ENCODE results near the gene SBF1.
"Not testable (repeated sequence)": the region's sequence is repeated elsewhere in the genome, so short reads cannot be mapped to it uniquely, and the experiment has no call there.

Gene SBF1, protein sequence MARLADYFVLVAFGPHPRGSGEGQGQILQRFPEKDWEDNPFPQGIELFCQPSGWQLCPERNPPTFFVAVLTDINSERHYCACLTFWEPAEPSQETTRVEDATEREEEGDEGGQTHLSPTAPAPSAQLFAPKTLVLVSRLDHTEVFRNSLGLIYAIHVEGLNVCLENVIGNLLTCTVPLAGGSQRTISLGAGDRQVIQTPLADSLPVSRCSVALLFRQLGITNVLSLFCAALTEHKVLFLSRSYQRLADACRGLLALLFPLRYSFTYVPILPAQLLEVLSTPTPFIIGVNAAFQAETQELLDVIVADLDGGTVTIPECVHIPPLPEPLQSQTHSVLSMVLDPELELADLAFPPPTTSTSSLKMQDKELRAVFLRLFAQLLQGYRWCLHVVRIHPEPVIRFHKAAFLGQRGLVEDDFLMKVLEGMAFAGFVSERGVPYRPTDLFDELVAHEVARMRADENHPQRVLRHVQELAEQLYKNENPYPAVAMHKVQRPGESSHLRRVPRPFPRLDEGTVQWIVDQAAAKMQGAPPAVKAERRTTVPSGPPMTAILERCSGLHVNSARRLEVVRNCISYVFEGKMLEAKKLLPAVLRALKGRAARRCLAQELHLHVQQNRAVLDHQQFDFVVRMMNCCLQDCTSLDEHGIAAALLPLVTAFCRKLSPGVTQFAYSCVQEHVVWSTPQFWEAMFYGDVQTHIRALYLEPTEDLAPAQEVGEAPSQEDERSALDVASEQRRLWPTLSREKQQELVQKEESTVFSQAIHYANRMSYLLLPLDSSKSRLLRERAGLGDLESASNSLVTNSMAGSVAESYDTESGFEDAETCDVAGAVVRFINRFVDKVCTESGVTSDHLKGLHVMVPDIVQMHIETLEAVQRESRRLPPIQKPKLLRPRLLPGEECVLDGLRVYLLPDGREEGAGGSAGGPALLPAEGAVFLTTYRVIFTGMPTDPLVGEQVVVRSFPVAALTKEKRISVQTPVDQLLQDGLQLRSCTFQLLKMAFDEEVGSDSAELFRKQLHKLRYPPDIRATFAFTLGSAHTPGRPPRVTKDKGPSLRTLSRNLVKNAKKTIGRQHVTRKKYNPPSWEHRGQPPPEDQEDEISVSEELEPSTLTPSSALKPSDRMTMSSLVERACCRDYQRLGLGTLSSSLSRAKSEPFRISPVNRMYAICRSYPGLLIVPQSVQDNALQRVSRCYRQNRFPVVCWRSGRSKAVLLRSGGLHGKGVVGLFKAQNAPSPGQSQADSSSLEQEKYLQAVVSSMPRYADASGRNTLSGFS (N-terminal part only)

DNA sequence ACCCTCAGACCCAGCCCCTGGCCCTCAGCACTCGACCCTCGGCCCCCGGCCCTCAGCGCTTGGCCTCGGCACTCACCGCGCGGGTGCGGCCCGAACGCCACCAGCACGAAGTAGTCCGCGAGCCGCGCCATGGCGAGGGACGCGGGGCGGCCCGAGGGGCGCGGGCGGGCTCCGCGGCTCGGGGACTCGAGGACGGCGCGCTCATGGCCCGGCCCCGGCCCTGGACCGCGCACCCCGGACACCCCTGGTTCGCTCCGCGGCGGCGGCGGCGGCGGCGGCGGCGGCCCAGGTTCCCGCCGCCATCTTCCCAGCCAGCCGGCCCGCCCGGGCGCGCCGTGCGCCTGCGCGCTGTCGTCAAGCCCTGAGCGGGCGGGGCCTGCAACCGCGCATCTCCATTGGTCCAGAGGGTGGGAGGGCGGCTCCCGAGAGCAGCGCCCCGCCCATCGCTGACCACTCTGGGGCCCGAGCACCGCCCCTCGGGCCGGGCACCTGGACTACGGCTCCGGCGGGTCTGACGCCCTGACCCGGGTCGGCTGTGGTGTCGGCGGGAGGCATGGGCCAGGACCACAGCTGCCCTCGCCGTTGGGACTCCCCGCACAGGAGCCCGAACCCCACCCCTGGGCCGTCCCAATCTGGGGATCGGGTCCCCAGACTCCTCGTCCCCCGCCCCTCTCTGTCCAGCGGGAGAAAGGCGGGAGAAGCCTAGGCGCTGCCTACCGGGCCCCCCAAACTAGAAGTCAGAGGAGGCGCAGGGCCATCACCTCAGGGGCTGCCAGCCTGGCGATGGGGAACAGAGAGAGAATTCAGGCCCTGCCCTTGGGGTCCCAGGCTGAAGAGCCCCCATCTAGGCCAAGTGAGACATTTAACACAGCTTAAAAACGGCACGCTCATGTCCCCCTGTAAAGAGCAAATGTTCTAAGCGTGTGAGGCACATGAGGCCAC, at the start of gene SBF1:
Gene SBF1, minus strand, starts transcription at position 326 of the 942 bp plus-strand sequence. Its CDS starts 195 bp downstream, at position 131.
- DNase-seq = peak; percentile 86

DNA sequence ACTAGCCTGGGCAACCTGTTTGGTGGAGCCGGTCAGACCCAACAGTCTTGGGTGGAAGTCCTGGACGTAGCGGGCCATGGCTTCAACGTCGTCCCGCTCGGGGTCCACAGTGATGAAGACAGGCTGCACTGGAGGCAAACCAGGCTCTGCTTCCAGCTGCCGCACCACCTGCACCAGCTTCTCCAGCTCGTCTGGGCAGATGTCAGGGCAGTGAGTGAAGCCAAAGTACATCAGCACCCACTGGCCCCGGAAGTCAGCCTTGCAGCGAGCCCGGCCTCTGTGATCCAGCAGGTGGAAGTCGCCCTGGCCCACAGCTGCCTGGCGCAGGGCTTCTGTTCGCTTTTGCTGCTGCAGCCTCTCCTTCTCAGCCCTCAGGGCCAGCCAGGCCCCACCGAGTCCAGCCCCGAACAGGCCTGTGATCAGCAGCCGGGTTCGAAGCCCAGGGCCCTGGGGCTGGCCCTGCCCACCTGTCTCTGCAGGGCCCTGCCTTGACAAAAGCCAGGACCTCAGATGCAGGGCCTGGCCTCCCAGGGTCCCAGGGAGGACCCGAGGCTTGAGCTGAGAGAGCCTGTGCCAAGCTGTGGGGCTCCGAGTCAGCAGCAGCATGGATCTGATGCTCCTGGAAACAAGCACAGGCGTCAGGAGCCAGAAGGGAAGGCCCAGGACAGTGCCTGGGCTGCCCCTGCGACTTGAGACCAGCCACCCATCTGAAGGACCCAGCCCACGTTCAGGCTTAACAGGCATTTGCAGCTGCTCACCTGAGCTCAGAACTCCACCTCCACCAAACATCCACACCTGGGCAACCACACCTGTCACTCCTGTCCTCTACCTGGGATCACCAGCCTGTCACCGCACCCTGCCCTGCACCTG, 49.2 kb upstream of the SBF1 start:
- no peak for DNase-seq

DNA sequence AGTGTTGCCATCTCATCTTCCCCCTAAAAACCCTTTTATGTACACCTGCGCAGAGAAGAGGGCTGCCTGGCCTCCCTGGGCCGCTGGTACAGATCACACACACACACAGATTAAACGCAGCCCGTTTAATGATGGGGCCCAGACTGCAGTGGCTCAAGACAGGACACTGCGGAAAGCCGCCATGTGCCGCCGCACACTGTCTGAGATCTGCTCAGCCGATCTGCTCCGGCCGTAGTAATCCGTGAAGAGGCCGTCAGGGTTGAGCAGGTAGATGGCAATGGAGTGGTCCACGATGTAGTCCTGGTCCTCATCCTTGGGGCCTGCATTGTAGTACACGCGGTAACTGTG, 48.6 kb upstream of the SBF1 start:
- no peak for DNase-seq

DNA sequence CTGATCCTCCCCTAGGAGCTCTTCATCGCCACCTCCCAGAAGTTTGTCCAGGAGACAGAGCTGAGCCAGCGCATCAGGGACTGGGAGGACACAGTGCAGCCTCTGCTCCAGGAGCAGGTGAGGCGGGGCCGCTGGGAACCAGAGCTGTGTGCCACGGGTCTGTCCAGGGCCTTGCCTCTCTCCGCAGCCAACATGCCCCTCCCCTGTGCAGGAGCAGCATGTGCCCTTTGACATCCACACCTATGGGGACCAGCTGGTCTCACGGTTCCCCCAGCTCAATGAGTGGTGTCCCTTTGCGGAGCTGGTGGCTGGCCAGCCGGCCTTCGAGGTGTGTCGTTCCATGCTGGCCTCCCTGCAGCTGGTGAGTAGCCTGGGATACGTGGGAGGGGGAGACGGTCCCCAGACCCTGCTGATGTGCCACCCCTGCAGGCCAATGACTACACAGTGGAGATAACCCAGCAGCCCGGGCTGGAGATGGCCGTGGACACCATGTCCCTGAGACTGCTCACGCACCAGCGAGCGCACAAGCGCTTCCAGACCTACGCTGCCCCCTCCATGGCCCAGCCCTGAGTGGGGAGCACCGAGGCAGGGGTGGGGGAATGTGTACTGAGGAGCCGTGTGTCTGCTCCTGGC, 48.1 kb upstream of the SBF1 start:
- no peak for DNase-seq

DNA sequence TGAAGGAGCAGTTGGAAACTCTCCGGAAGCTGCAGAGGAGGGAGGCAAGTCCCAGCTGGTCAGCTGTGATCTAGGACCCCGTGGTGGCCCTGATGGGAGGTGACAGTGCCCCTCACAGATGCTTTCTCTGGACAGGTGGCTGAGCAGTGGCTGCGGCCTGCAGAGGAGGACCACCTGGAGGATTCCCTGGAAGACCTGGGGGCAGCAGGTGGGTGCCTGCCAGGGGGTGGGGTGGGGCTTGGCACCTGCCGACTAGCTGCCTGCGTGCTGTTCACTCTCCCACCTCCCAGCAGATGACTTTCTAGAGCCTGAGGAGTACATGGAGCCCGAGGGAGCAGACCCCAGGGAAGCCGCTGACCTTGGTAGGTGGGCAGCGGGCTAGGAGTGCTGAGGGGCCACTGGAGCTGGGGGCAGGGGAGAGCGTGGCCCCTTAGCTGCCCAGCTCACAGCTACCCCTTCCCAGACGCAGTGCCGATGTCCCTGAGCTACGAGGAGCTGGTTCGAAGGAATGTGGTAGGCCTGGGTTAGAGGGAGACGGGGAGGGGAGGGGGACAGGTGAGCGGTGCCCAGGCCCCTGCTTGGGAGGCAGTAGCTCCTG, 47.5 kb upstream of the SBF1 start:
- no peak for DNase-seq

DNA sequence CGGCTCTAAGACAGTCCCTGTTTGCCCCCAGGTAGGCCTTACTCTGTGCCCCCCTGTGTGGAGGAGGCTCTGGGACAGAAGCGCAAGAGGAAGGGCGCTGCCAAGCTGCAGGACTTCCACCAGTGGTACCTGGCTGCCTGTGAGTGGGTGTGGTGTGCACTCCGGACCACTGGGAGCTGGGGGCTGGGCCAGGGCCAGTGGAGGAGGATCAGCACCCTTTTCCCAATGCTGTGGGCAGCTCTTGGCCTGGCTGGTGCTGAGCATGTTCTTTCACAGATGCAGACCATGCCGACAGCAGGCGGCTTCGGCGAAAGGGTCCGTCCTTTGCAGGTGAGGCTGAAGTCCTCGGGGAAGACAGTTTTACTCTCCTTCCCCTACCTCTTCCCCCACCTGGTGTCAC, 46.9 kb upstream of the SBF1 start:
- no peak for DNase-seq

DNA sequence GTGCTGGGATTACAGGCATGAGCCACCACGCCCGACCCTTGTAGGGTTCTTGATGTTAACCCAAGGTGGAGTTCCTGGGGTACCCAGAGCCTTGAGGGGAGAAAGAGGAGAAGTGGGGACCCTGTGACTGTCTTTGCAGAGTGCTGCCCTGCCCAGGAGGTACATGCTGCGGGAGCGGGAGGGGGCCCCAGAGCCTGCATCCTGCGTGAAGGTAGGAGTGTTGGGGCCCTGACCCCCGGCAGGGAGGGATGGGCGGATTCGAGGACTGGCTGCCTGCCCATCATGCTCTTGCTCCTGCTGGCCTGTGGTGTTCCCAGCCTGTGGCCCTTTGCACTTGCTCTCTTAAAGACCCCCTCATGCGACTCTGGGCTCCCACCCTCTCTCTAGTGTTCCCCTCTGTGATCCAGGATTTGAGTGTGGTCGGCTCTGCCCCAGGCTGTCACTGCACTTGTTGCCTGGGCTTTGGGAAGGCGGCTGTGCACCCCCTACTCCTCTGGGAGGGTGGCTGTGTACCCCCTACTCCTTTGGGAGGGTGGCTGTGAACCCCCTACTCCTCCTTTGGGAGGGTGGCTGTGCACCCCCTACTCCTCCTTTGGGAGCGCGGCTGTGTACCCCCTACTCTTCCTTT, 46.1 kb upstream of the SBF1 start:
- DNase-seq = no peak

DNA sequence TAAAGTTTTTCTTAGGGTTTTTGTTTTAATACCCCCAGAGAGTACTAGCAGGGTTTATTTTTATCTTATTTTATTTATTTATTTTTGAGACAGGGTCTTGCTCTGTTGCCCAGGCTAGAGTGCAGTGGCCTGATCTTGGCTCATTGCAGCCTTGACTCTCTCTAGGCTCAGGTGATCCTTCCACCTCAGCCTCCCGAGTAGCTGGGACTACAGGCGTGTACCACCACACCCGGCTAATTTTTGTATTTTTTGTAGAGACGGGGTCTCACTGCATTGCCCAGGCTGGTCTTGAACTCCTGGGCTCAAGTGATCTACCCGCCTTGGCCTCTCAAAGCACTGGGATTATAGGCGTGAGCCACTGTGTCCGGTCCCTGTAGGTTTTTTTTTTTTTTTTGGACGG, 45.3 kb upstream of the SBF1 start:
- not testable (repeated sequence) for DNase-seq

DNA sequence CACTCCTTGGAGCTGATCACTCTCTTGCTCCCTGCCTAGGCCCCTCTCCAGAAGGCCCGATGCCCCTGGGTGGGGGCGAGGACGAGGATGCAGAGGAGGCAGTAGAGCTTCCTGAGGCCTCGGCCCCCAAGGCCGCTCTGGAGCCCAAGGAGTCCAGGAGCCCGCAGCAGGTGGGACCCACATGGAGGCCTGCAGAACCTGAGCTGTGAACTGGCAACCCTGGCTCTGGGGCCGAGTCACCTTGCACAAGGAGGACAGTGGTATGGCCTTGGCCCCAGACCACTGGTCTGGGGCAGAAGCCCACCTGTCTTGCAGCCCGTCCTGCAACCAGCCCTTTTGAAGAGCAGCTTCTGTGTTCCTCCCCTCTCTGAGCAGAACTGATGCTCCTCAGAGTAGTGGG, 44.3 kb upstream of the SBF1 start:
- DNase-seq = no peak

DNA sequence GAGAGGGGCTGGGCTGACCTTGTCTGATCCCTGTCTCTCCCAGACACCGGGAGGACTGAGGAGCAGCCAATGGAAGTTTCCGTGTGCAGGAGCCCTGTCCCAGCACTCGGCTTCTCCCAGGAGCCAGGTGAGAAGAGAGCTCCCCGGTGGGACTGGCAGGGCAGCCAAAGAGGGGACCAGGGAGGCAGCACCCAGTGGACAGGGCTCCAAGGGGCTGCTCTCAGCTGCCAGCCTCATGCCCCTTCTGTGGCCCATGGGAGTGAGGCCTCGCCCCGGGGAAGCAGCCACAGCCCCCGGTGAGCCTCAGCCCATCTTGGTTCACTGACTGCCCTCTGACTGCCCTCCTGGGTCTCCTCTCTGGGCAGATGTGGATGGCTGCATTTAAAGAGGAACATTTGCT, 43.8 kb upstream of the SBF1 start:
- DNase-seq = no peak

DNA sequence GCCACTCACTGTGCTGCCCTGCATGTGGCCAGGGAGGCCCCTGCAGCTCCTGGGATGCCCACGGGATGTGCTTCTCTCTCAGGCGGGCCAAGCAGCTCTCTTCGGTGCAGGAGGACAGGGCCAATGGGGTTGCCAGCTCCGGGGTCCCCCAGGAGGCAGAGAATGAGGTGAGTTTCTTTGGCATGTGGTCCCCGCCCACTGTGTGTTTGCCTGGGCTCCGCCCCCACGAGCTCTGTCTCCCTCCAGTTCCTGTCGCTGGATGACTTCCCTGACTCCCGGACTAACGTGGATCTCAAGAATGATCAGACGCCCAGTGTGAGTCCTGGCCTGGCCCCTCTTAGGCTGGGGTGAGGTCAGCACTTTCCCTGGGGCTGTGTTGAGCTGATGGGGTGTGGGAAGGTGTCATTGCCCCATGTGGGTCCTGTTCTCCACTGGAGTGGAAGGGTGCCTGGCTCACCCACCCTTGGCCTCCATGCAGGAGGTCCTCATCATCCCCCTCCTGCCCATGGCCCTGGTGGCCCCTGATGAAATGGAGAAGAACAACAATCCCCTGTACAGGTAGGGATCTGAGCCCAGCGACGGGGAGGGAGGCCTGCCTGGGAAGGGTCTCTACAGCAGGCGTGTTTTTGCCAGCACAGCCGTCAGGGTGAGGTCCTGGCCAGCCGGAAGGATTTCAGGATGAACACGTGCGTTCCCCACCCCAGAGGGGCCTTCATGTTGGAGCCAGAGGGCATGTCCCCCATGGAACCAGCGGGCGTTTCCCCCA, 42.8 kb upstream of the SBF1 start:
- DNase-seq = no peak

DNA sequence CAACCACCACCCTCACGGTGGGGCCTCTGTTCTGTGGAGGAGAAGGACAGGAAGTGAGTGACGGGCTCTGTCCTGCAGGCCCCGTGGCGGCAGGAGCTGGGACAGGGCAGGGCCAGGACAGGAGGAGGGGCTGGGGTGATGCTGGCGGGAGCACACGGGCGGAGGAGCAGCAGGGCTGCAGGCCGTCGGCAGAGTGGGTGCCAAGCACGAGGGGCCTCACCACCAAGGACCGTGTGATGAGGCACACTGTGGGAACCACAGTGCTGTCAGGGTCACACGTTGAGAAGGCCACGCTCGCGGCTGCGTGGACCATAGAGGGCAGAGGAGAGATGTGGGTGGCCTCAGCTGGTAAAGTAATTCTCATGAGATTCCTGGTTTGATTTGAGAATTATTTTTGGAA, 42.1 kb upstream of the SBF1 start:
- no peak for DNase-seq

DNA sequence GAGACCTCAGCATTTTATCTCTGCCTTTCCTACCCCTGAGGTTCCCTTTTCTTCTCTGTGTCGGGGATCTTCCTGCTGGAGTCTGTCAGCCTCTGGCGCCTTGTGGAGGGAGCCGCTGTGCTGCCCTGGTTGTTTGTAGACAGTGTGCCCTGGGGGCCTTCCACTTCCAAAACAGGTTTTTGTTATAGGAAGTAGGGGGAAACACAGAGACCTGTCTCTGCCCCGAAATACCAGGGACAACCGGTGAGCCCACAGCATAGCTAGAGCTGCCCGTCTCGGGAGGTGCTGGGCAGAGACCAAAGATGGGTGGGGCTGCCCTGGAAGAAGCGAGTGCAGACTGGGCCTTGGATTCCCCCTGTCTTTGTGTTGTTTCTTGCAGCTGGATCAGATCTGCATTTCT, 41.2 kb upstream of the SBF1 start:
- no peak for DNase-seq

DNA sequence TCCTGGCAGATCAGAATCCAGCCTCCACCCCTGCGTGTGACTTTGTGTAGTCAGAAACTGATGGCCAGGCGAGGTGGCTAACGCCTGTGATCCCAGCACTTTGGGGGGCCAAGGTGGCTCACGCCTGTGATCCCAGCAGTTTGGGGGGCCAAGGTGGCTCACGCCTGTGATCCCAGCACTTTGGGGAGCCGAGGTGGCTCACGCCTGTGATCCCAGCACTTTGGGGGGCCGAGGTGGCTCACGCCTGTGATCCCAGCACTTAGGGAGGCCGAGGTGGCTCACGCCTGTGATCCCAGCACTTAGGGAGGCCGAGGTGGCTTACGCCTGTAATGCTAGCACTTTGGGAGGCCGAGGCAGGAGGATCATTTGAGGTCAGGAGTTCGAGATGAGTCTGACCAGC, 38.3 kb upstream of the SBF1 start:
- no peak for DNase-seq

DNA sequence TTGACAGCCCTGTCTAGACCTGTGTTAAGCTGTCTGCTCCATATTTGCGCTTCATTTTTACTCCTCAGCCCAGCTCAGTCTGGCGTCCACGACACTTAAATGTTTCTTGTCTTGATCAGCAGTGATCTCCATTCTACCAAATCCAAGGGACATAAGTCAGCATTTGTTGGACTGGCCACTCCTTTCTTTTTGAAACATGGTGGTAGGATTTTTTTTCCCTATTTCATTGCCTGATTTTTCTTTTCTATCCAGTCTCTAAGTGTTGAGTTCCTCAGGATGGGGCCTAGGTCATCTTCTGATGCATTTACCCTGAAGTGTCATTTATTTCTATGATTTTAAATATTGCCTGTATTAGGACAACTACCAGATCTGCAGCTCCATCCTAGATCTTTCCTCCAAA, 34.1 kb upstream of the SBF1 start:
- DNase-seq = no peak

DNA sequence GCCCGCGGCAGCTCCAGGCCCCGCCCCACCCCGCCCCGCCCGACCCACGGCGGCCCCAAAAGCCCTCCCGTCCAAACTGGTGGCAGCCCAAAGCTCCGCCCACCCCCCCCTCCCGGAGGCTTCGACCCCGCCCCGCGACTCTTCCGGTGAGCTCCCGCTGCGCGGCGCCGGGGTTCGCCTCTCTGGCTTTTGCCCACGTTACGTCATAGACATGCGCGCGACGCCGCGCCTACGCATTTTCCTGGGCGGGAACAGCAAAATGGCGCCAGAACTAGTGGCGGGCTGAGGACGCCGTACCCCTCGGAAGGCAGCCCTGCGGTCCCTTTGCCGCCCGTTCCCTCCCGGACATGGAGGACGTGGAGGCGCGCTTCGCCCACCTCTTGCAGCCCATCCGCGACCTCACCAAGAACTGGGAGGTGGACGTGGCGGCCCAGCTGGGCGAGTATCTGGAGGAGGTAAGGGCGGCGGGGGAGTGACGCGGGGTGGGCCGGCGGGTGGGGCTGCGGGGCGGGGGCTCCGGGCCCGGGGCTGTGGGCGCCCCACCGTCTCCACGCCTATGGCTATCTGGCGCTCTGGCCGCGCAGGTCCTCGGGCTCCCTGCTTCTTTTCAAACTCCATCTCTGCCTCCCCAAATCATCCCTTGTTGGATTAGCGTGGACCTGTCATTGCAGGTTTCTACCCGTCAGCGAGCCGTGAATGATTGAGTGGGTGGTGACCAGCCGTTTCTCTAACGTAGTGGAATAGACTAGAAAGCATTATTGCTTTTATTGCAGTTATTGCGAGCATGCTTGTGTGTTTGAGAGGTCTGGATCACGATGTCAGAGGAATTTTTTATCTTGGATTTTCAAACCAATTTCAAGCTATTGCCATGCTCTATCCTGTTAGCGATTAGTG, 33.4 kb upstream of the SBF1 start, which contains the start of gene NCAPH2:
Gene NCAPH2, plus strand, starts transcription at position 234 of the 894 bp plus-strand sequence. Its CDS starts 114 bp downstream, at position 348.
- peak; percentile 97 for DNase-seq

DNA sequence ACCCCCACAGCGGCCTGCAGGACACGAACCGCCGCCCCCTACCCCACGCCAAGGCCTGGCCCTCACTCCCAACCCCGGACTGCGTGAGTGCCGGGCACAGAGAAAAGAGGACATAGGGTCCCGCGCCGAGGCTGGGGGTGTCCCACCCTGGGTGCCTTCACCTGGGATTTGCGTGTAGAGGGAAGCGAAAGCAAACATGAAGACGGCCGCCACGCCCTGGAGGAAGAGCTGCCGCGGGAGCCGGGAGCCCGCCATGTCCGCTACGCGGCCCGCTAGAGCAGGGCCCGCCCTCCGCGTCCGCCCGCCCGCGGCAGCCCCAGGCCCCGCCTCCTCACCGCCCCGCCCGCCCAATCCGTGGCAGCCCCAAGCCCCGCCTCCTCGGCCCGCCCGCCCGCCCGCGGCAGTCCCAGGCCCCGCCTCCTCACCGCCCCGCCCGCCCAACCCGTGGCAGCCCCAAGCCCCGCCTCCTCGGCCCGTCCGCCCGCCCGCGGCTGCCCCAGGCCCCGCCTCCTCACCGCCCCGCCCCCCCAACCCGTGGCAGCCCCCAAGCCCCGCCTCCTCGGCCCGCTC, 32.7 kb upstream of the SBF1 start, which contains the start of gene LMF2:
Gene LMF2, minus strand, starts transcription at position 282 of the 570 bp plus-strand sequence. Its CDS starts 27 bp downstream, at position 255.
- DNase-seq = no peak

Data from NCI-H1436 (cell line).